Osteocyte (in vitro differentiated cells): ENCODE data around the gene NCLN. TPM values are rescaled to one million over a fixed set of nuclear protein-coding genes. Genes with fewer than 3 reads are reported as not detected.

Source experiments
- DNase-seq: peaks from one replicate; pipeline ENCODE4 v3.0.0; 2021; ENCODE audit warnings: mixed read lengths; ENCODE audit not compliant: unreplicated experiment; ENCODE audit errors: extremely low spot score
- H3K27ac Mint-ChIP-seq: one replicate; pipeline ENCODE4 v1.8.0; 2021; ENCODE audit warnings: mild to moderate bottlenecking, mixed read lengths; ENCODE audit not compliant: unreplicated experiment
- H3K27me3 Mint-ChIP-seq: one replicate; pipeline ENCODE4 v1.8.0; 2021; ENCODE audit warnings: mixed read lengths; ENCODE audit not compliant: unreplicated experiment
- H3K36me3 Mint-ChIP-seq: one replicate; pipeline ENCODE4 v1.8.0; 2021; ENCODE audit warnings: mixed read lengths; ENCODE audit not compliant: unreplicated experiment
- H3K4me1 Mint-ChIP-seq: one replicate; pipeline ENCODE4 v1.8.0; 2021; ENCODE audit warnings: mixed read lengths; ENCODE audit not compliant: unreplicated experiment
- H3K4me3 Mint-ChIP-seq: one replicate; pipeline ENCODE4 v1.8.0; 2021; ENCODE audit warnings: mild to moderate bottlenecking, moderate library complexity, mixed read lengths; ENCODE audit not compliant: unreplicated experiment
- H3K9me3 Mint-ChIP-seq: one replicate; pipeline ENCODE4 v1.8.0; 2021; ENCODE audit warnings: mixed read lengths; ENCODE audit not compliant: unreplicated experiment
- total RNA-seq: library from RNA; stranded (reverse); gene quantifications from 2 replicates; pipeline ENCODE4 v1.2.1, GENCODE V29; 2021
- TF ChIP-seq, protein P1 (sequence below): fragments of 200-600 bp; sonication (generic); IDR thresholded peaks from 2 replicates; pipeline ENCODE4 v1.5.0; 2021; ENCODE audit warnings: antibody characterized with exemption, mild to moderate bottlenecking, moderate library complexity

The NCLN gene
- total RNA-seq, 1 donor from 2014 or later, result 61.9 TPM

DNA sequence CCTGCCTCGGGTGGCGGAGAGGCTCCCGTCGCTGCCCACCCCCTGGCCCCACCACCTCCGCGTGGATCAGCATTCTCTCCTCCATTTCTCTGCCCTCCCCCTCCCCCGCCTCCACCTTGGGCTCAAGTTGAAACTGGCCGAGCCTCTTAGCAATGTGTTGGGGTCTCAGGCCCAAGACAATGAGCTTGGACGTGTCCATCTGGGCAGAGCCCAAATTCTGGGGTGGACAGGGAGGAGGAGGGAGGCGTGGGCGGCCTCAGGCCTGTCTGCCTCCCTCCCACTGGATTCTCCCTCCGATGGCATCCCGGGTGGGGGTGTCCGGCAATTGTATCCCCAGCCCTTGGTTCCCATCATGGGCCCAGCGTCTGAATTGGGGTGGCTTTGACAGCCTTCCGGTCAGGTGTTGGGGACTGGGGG is 40.0 kb downstream of the NCLN start:
- no peak overlapping the region for H3K27ac Mint-ChIP-seq
- no peaks in the 10 kb centered on the region for H3K4me1 Mint-ChIP-seq
- H3K36me3 Mint-ChIP-seq, result no peaks in the 10 kb centered on the region
- no peaks in the 10 kb centered on the region for H3K9me3 Mint-ChIP-seq
- H3K4me3 Mint-ChIP-seq, result no peak overlapping the region
- TF ChIP-seq, protein P1, sequence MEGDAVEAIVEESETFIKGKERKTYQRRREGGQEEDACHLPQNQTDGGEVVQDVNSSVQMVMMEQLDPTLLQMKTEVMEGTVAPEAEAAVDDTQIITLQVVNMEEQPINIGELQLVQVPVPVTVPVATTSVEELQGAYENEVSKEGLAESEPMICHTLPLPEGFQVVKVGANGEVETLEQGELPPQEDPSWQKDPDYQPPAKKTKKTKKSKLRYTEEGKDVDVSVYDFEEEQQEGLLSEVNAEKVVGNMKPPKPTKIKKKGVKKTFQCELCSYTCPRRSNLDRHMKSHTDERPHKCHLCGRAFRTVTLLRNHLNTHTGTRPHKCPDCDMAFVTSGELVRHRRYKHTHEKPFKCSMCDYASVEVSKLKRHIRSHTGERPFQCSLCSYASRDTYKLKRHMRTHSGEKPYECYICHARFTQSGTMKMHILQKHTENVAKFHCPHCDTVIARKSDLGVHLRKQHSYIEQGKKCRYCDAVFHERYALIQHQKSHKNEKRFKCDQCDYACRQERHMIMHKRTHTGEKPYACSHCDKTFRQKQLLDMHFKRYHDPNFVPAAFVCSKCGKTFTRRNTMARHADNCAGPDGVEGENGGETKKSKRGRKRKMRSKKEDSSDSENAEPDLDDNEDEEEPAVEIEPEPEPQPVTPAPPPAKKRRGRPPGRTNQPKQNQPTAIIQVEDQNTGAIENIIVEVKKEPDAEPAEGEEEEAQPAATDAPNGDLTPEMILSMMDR, result no peak
- no peak for DNase-seq
- H3K27me3 Mint-ChIP-seq, result peaks cover 22% of the 10 kb centered on the region

DNA sequence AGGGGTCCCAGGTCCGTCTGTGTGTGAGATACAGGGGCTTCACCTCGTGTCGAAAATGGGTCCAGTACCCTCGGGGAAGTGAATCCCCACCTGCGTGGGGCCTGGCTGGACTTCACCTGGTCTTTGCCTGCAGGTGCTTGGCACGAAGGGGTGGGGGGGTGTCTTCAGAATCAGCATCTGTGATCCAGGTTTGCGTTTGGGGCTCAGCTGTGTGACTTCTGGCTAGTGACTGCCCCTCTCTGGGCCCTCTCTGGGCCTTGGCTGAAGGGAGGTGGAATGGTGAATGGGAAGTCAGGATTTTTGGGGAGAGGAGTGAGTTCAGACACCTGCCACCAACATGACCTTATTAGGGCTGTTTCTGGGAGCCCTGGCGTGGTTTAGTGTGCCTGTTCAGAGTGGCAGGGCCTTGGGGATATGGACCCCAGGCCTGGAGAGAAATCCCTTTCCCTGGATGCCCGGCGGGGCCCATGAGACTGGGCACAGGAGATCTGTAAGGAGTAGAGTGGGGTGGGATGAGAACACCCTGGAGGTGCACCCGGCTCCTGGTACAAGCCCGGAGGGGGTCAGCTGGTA is 41.4 kb downstream of the NCLN start:
- H3K9me3 Mint-ChIP-seq, result no peaks in the 10 kb centered on the region
- H3K36me3 Mint-ChIP-seq, result no peaks in the 10 kb centered on the region
- no peak overlapping the region for H3K4me3 Mint-ChIP-seq
- TF ChIP-seq, protein P1, result no peak
- H3K4me1 Mint-ChIP-seq, result no peaks in the 10 kb centered on the region
- DNase-seq, result no peak
- no peak overlapping the region for H3K27ac Mint-ChIP-seq
- H3K27me3 Mint-ChIP-seq, result peaks cover 22% of the 10 kb centered on the region

DNA sequence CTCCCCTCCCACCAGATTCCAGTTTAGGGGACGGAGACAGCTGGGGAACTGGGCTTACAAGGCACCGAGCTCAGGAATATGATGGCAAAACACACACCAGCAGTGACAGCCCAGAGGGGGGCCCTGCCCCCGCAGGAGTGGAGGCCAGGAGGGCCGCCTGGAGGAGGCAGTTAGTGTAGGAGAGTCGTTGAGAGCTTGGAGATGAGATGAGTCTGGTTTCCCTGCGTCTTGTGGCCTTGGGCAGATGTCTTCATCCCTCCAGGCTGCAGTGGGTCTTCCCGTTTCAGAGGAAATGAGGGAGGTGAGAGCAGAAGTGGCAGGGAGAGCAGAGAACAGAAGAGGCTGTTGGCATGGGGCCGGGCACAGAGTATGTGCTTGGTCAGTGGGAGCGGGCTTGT is 43.6 kb downstream of the NCLN start:
- H3K36me3 Mint-ChIP-seq, result no peaks in the 10 kb centered on the region
- H3K9me3 Mint-ChIP-seq, result no peaks in the 10 kb centered on the region
- DNase-seq, result no peak
- TF ChIP-seq, protein P1, result no peak
- H3K4me3 Mint-ChIP-seq, result no peak overlapping the region
- H3K27me3 Mint-ChIP-seq, result peaks cover 24% of the 10 kb centered on the region
- no peak overlapping the region for H3K27ac Mint-ChIP-seq
- H3K4me1 Mint-ChIP-seq, result no peaks in the 10 kb centered on the region

DNA sequence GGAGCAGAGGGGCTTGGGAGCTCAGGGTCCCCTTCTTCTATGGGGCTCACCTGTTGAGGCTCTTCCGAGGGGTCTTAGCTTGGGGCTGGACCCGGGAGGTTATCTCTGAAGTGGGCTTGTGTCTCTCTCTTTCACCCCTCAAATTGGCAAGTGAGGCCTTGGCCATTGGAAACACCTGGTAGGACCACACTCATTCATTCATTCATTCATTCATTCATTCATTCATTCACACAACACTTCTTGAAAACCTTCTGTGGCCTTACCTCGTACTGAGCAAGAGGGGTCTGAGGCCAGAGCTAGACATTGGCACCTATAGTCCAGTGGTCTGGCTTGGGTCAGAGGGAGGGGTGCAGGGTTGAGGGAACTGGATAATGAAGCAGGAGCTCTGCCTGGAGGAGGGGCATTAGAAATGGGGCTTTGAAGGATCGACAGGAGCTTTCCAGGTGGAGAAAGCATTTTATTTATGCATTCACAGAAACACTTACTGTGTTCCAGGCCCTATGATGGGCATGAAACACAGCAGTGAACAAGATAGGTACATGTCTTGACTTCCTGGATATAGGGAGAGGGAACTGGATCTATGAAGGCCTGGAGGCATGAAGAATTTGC is 44.3 kb downstream of the NCLN start:
- Mint-ChIP-seq H3K27ac (no peak overlapping the region), H3K36me3 (no peaks in the 10 kb centered on the region), H3K27me3 (peaks cover 24% of the 10 kb centered on the region), H3K9me3 (no peaks in the 10 kb centered on the region), H3K4me3 (no peak overlapping the region), H3K4me1 (no peaks in the 10 kb centered on the region)
- no peak for DNase-seq
- TF ChIP-seq, protein P1, result no peak

DNA sequence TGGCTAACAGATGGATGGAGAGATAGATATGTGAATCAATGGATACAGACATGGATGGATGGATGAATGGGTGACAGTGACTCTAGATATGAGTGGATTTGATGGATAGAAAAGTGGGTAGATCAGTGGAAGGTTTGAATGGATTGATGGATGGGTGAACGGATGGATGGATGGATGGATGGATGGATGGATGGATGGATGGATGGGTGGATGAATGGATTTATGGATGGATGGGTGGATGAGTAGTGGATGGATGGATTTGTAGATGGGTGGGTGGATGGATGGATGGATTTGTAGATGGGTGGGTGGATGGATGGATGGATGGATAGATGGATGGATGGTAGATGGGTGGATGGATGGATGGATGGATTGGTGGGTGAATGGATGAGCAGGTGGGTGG is 45.6 kb downstream of the NCLN start:
- Mint-ChIP-seq H3K4me1 (no peaks in the 10 kb centered on the region), H3K36me3 (no peaks in the 10 kb centered on the region)

More for the DNA sequence above, 45.6 kb downstream of the NCLN start:
- H3K9me3 Mint-ChIP-seq, result no peaks in the 10 kb centered on the region
- no peak overlapping the region for H3K4me3 Mint-ChIP-seq
- peaks cover 20% of the 10 kb centered on the region for H3K27me3 Mint-ChIP-seq
- no peak overlapping the region for H3K27ac Mint-ChIP-seq
- no peak for DNase-seq
- TF ChIP-seq, protein P1, result no peak
